ENCODE results near the gene ENOX2. TPM values are rescaled to one million over a fixed set of nuclear protein-coding genes. Genes with fewer than 3 reads are reported as not detected.

ENOX2 gene
- total RNA-seq, 2 donors from 2014 or later: 7.3 to 26.2 TPM

GRCh38 chrX:130769835-130770234 is 133.2 kb downstream of the ENOX2 start:
- H3K9ac ChIP-seq (ENCODE audit: extremely low read depth, low read length, poor library complexity, severe bottlenecking): no peak overlapping the region
- H3K27ac Mint-ChIP-seq: no peak overlapping the region
- 67 to 90% methylated on average over 1 to 3 of the region's 4 CpGs for WGBS, 2 experiments (ENCODE audit: insufficient coverage in 1 of 2, insufficient read length in 1 of 2)
- peaks cover 29% of the 10 kb centered on the region for H3K4me1 Mint-ChIP-seq
- H3K9me3 ChIP-seq (ENCODE audit: control insufficient read depth, low read length): no peaks in the 10 kb centered on the region
- H3K27ac ChIP-seq (ENCODE audit: low read depth, low read length): no peak overlapping the region
- TF ChIP-seq, protein P1, sequence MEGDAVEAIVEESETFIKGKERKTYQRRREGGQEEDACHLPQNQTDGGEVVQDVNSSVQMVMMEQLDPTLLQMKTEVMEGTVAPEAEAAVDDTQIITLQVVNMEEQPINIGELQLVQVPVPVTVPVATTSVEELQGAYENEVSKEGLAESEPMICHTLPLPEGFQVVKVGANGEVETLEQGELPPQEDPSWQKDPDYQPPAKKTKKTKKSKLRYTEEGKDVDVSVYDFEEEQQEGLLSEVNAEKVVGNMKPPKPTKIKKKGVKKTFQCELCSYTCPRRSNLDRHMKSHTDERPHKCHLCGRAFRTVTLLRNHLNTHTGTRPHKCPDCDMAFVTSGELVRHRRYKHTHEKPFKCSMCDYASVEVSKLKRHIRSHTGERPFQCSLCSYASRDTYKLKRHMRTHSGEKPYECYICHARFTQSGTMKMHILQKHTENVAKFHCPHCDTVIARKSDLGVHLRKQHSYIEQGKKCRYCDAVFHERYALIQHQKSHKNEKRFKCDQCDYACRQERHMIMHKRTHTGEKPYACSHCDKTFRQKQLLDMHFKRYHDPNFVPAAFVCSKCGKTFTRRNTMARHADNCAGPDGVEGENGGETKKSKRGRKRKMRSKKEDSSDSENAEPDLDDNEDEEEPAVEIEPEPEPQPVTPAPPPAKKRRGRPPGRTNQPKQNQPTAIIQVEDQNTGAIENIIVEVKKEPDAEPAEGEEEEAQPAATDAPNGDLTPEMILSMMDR (conservative IDR thresholded peaks at IDR 0.05): no peak
- H3K9me3 Mint-ChIP-seq: no peaks in the 10 kb centered on the region
- no peaks in the 10 kb centered on the region for H3K36me3 ChIP-seq (ENCODE audit: control insufficient read depth, insufficient read depth, low read length)
- peaks cover 5% of the 10 kb centered on the region for H3K4me1 ChIP-seq (ENCODE audit: control insufficient read depth, insufficient read depth, low read length)
- H3K36me3 Mint-ChIP-seq (ENCODE audit: low read depth): no peaks in the 10 kb centered on the region
- H3K4me3 ChIP-seq (ENCODE audit: low read length): no peak overlapping the region
- H3K4me3 Mint-ChIP-seq: no peak overlapping the region
- DNase-seq: no peak
- no peaks in the 10 kb centered on the region for H3K27me3 ChIP-seq (ENCODE audit: control insufficient read depth, insufficient read depth, low read length, poor library complexity, severe bottlenecking)
- peaks cover 39% of the 10 kb centered on the region for H3K27me3 Mint-ChIP-seq (ENCODE audit: insufficient read depth)

GRCh38 chrX:130758072-130758471 is 144.9 kb downstream of the ENOX2 start:
- H3K27me3 Mint-ChIP-seq (ENCODE audit: insufficient read depth): no peaks in the 10 kb centered on the region
- no peaks in the 10 kb centered on the region for H3K36me3 ChIP-seq (ENCODE audit: control insufficient read depth, insufficient read depth, low read length)
- H3K27ac ChIP-seq (ENCODE audit: low read depth, low read length): no peak overlapping the region
- DNase-seq: no peak
- 100% methylated on average over 1 of the region's 1 CpG; no CpG with 5 or more reads in 1 of the 2 experiments for WGBS, 2 experiments (ENCODE audit: insufficient coverage in 1 of 2, insufficient read length in 1 of 2)
- no peaks in the 10 kb centered on the region for H3K27me3 ChIP-seq (ENCODE audit: control insufficient read depth, insufficient read depth, low read length, poor library complexity, severe bottlenecking)
- TF ChIP-seq, protein P1 (conservative IDR thresholded peaks at IDR 0.05): no peak
- H3K9me3 Mint-ChIP-seq: no peaks in the 10 kb centered on the region
- no peaks in the 10 kb centered on the region for H3K4me1 Mint-ChIP-seq
- peaks cover 4% of the 10 kb centered on the region for H3K9me3 ChIP-seq (ENCODE audit: control insufficient read depth, low read length)
- no peak overlapping the region for H3K9ac ChIP-seq (ENCODE audit: extremely low read depth, low read length, poor library complexity, severe bottlenecking)
- no peaks in the 10 kb centered on the region for H3K36me3 Mint-ChIP-seq (ENCODE audit: low read depth)
- H3K27ac Mint-ChIP-seq: no peak overlapping the region
- no peak overlapping the region for H3K4me3 ChIP-seq (ENCODE audit: low read length)
- no peaks in the 10 kb centered on the region for H3K4me1 ChIP-seq (ENCODE audit: control insufficient read depth, insufficient read depth, low read length)
- no peak overlapping the region for H3K4me3 Mint-ChIP-seq

- TF ChIP-seq, protein P1 (conservative IDR thresholded peaks at IDR 0.05): no peak
- Mint-ChIP-seq H3K9me3 (no peaks in the 10 kb centered on the region), H3K36me3 (ENCODE audit: low read depth) (no peaks in the 10 kb centered on the region), H3K27me3 (ENCODE audit: insufficient read depth) (no peaks in the 10 kb centered on the region), H3K4me3 (no peak overlapping the region), H3K27ac (no peak overlapping the region), H3K4me1 (no peaks in the 10 kb centered on the region)
- Histone ChIP-seq H3K9me3 (ENCODE audit: control insufficient read depth, low read length) (peaks cover 4% of the 10 kb centered on the region), H3K4me3 (ENCODE audit: low read length) (no peak overlapping the region), H3K4me1 (ENCODE audit: control insufficient read depth, insufficient read depth, low read length) (no peaks in the 10 kb centered on the region), H3K27me3 (ENCODE audit: control insufficient read depth, insufficient read depth, low read length, poor library complexity, severe bottlenecking) (no peaks in the 10 kb centered on the region), H3K9ac (ENCODE audit: extremely low read depth, low read length, poor library complexity, severe bottlenecking) (no peak overlapping the region), H3K27ac (ENCODE audit: low read depth, low read length) (no peak overlapping the region), H3K36me3 (ENCODE audit: control insufficient read depth, insufficient read depth, low read length) (no peaks in the 10 kb centered on the region)
- no peak for DNase-seq
- 88% methylated on average over 4 of the region's 4 CpGs; no CpG with 5 or more reads in 1 of the 2 experiments for WGBS, 2 experiments (ENCODE audit: insufficient coverage in 1 of 2, insufficient read length in 1 of 2)
Measured at GRCh38 chrX:130756233-130756632, 146.8 kb downstream of the ENOX2 start.

All from endodermal cell (in vitro differentiated cells).